ENCODE results near the gene SCAF11. TPM values are rescaled to one million over a fixed set of nuclear protein-coding genes. Genes with fewer than 3 reads are reported as not detected.
"Not testable (repeated sequence)": the region's sequence is repeated elsewhere in the genome, so short reads cannot be mapped to it uniquely, and the experiment has no call there.

The SCAF11 gene
- total RNA-seq, 4 donors from 2014 or later, result 124 to 145 (median 137) TPM

GRCh38 chr12:46005823-46006222, 15.4 kb upstream of the SCAF11 start:
- Histone ChIP-seq H3K36me3 (no peaks in the 10 kb centered on the region), H3K4me1 (no peaks in the 10 kb centered on the region), H3K27ac (no peak overlapping the region), H3K4me3 (no peak overlapping the region), H3K9me3 (no peaks in the 10 kb centered on the region), H3K27me3 (no peaks in the 10 kb centered on the region)
- ATAC-seq, result no peak
- WGBS, 2 donors (ENCODE audit: low coverage in 1 of 2), result 45 to 78% methylated on average over 1 to 3 of the region's 3 CpGs
- TF ChIP-seq POLR2AphosphoS5 (IDR thresholded peaks at IDR 0.05), result no peak
- no peak for TF ChIP-seq POLR2A (IDR thresholded peaks at IDR 0.05)
- no peak for TF ChIP-seq EP300 (IDR thresholded peaks at IDR 0.05)
- no peak for TF ChIP-seq CTCF (IDR thresholded peaks at IDR 0.05)

GRCh38 chr12:46005151-46005797, 14.9 kb upstream of the SCAF11 start:
- no peaks in the 10 kb centered on the region for H3K27me3 ChIP-seq
- no peaks in the 10 kb centered on the region for H3K36me3 ChIP-seq
- TF ChIP-seq CTCF (IDR thresholded peaks at IDR 0.05) (peak in 1 of 4 experiments; percentile 38), POLR2A (IDR thresholded peaks at IDR 0.05) (no peak)
- no peak overlapping the region for H3K27ac ChIP-seq
- 63 to 81% methylated on average over 2 of the region's 2 CpGs for WGBS, 2 donors (ENCODE audit: low coverage in 1 of 2)
- no peak for ATAC-seq
- no peak overlapping the region for H3K4me3 ChIP-seq
- H3K4me1 ChIP-seq, result no peaks in the 10 kb centered on the region
- no peaks in the 10 kb centered on the region for H3K9me3 ChIP-seq

- WGBS, 2 donors (ENCODE audit: low coverage in 1 of 2), result 63 to 78% methylated on average over 4 of the region's 4 CpGs
Measured at GRCh38 chr12:46004715-46005114, 14.3 kb upstream of the SCAF11 start.

GRCh38 chr12:46000076-46000475, 9.7 kb upstream of the SCAF11 start:
- ATAC-seq, H3K4me1 ChIP-seq, H3K36me3 ChIP-seq, H3K9me3 ChIP-seq, H3K27ac ChIP-seq, H3K27me3 ChIP-seq, H3K4me3 ChIP-seq: not testable (repeated sequence)
- WGBS, 2 donors (ENCODE audit: low coverage in 1 of 2), result no CpG with 5 or more reads among the region's 30 CpGs

More at GRCh38 chr12:46004715-46005114, 14.3 kb upstream of the SCAF11 start:
- H3K4me3 ChIP-seq, result no peak overlapping the region
- H3K27me3 ChIP-seq, result no peaks in the 10 kb centered on the region
- no peak for ATAC-seq
- no peaks in the 10 kb centered on the region for H3K9me3 ChIP-seq
- TF ChIP-seq POLR2AphosphoS5 (IDR thresholded peaks at IDR 0.05), result no peak
- TF ChIP-seq POLR2A (IDR thresholded peaks at IDR 0.05), result no peak
- TF ChIP-seq CTCF (IDR thresholded peaks at IDR 0.05), result no peak
- no peak for TF ChIP-seq EP300 (IDR thresholded peaks at IDR 0.05)
- H3K36me3 ChIP-seq, result no peaks in the 10 kb centered on the region
- H3K4me1 ChIP-seq, result no peaks in the 10 kb centered on the region
- no peak overlapping the region for H3K27ac ChIP-seq

GRCh38 chr12:45994736-45995135, 4.4 kb upstream of the SCAF11 start:
- H3K36me3 ChIP-seq, result no peaks in the 10 kb centered on the region
- ATAC-seq, result no peak
- TF ChIP-seq POLR2AphosphoS5 (IDR thresholded peaks at IDR 0.05) (no peak), EP300 (IDR thresholded peaks at IDR 0.05) (no peak), CTCF (IDR thresholded peaks at IDR 0.05) (no peak)
- no peaks in the 10 kb centered on the region for H3K27me3 ChIP-seq
- no peaks in the 10 kb centered on the region for H3K9me3 ChIP-seq
- H3K4me1 ChIP-seq, result peaks cover 0 to 8% (median 0%) of the 10 kb centered on the region in 3 donors
- WGBS, 2 donors (ENCODE audit: low coverage in 1 of 2), result 47 to 60% methylated on average over 2 of the region's 2 CpGs
- no peak overlapping the region for H3K27ac ChIP-seq
- no peak overlapping the region for H3K4me3 ChIP-seq
